ENCODE data around the gene NTM. TPM values are rescaled to one million over a fixed set of nuclear protein-coding genes. Genes with fewer than 3 reads are reported as not detected.

NTM gene
- total RNA-seq, 4 donors from 2014 or later, result 0.21 to 3.2 (median 0.84) TPM

DNA sequence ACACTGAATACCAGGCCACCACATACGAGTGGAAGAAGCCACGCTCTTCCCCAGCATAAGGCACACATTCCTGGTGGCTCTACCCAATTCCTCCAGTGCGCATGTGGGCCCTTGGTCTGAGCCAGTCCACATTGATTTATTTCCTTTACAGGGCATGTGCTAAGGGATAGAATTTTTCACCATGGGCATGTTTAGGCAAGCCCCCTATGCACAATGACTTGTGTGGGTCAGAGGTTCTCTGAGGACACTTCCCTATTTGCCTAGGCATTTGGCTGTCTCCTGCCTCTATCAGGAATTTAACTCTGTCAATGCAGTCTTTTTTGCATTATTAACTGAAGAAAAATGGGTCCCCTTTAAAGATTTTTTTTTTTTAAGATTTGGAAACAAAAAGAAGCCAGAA, 718.1 kb downstream of the NTM start:
- Histone ChIP-seq H3K4me1 (no peaks in the 10 kb centered on the region), H3K9me3 (peaks cover 0 to 39% (median 25%) of the 10 kb centered on the region in 3 donors), H3K36me3 (no peaks in the 10 kb centered on the region), H3K27me3 (no peaks in the 10 kb centered on the region), H3K4me3 (no peak overlapping the region), H3K27ac (no peak overlapping the region)
- intact Hi-C loops (cut with DNase I), result no loop called here
- no peak for TF ChIP-seq POLR2A (IDR thresholded peaks at IDR 0.05)
- TF ChIP-seq, protein P1, sequence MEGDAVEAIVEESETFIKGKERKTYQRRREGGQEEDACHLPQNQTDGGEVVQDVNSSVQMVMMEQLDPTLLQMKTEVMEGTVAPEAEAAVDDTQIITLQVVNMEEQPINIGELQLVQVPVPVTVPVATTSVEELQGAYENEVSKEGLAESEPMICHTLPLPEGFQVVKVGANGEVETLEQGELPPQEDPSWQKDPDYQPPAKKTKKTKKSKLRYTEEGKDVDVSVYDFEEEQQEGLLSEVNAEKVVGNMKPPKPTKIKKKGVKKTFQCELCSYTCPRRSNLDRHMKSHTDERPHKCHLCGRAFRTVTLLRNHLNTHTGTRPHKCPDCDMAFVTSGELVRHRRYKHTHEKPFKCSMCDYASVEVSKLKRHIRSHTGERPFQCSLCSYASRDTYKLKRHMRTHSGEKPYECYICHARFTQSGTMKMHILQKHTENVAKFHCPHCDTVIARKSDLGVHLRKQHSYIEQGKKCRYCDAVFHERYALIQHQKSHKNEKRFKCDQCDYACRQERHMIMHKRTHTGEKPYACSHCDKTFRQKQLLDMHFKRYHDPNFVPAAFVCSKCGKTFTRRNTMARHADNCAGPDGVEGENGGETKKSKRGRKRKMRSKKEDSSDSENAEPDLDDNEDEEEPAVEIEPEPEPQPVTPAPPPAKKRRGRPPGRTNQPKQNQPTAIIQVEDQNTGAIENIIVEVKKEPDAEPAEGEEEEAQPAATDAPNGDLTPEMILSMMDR (IDR thresholded peaks at IDR 0.05), result no peak
- 74 to 79% methylated on average over 3 of the region's 3 CpGs for WGBS, 2 donors
- no peak for DNase-seq

DNA sequence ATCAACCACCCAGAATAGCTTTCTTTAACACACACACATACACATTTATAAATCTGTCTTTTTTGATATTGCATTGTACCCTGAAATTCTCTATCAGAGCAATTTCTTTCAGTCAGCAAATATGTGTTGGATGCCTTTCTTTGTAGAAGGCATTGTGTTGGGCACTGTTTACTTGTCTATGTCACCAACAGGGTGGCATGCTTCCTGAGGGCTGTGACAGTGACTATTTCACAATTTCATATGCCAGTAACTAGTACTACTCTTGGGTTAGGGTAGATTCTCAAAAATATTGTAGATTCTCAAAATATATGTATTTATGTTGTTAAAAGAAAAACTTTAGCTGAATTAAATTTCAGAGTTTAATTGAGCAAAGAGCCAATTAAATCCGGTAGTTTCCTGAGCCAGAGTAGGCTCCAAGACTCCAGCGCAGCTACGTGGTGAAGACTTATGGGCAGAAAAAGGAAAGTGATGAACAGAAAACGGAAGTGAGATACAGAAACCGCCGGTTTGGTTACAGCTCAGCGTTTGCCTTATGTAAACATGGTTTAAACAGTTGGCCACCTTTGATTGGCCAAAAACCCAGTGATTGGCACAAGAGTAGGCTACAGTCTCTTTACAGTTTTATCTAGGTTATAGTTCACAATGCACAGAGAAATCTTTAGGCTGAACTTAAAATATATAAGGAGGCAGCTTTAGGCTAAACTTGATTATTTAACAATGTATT, 723.3 kb downstream of the NTM start:
- Histone ChIP-seq H3K27ac (no peak overlapping the region), H3K9me3 (no peaks in the 10 kb centered on the region), H3K4me3 (no peak overlapping the region), H3K27me3 (no peaks in the 10 kb centered on the region), H3K4me1 (no peaks in the 10 kb centered on the region), H3K36me3 (no peaks in the 10 kb centered on the region)
- DNase-seq, result no peak
- WGBS, 2 donors, result 73 to 82% methylated on average over 6 to 7 of the region's 7 CpGs
- intact Hi-C loops (cut with DNase I), result no loop called here
- TF ChIP-seq POLR2A (IDR thresholded peaks at IDR 0.05), result no peak
- TF ChIP-seq, protein P1 (IDR thresholded peaks at IDR 0.05), result no peak

DNA sequence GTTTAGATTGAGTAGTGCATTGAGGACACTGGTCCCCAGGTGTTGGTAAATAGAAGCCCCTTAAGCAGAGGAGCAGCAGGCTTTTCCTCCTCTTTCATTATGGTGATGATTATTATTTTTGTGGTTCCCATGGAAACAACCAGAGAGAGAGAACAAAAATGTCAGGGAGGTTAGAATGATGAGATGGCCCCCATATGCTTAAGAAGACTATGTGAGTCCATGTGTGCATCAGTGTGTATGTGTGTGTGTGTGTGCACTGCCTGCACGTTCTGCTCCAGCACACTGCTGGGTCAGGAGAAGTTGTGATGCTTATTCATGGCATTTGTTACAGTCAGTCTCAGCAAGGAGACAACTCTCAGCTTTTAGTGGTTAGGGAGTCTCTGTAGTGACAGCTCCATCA, 724.2 kb downstream of the NTM start:
- Histone ChIP-seq H3K27ac (no peak overlapping the region), H3K9me3 (no peaks in the 10 kb centered on the region), H3K36me3 (no peaks in the 10 kb centered on the region), H3K27me3 (no peaks in the 10 kb centered on the region), H3K4me1 (no peaks in the 10 kb centered on the region), H3K4me3 (no peak overlapping the region)
- no peak for DNase-seq
- 38 to 55% methylated on average over 1 of the region's 1 CpG for WGBS, 2 donors
- TF ChIP-seq, protein P1 (IDR thresholded peaks at IDR 0.05), result no peak
- no peak for TF ChIP-seq POLR2A (IDR thresholded peaks at IDR 0.05)
- intact Hi-C loops (cut with DNase I), result no loop called here

DNA sequence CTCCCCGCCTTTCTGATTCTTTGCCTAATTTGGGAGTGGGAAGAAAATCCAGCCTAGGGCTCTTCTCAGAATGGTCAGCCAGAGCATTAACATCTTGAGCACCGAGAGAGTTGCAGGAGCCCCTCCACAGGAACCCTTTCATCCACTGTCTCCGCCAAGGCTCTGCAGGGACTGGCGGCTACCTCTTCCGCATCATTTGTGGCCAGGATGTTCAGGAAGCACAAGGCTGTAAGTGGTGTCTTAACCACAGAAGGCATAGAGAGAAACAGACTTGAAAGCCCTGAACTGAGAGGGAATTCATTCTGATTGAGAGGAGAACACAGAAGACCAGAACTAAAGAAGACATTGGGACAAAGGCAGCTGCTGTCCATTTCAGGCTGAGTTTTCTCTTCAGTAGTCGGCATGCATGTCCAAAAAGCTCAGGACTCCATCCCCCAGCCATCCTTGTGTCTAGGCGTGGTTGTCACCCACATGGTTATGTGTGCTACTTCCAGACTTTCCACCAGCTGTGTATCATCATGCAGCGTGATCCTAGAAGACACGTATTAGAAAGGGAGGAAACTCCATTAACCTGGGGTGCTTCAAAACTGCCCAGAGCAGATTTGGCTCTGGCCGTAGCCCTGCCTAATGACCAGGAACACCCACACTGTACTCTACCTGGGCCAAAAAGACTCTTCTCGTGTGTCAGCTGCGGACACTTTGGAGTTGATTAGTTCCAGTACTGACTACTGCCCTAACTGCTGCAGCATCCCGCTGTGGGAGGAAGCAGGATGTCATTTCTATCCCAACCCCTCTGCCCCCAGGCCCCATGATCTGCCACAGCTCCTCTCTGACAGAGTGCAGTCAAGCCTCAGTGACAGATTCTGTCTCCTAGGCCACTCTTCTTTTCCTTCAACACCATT, 725.1 kb downstream of the NTM start:
- Histone ChIP-seq H3K27ac (no peak overlapping the region), H3K4me3 (no peak overlapping the region), H3K27me3 (no peaks in the 10 kb centered on the region), H3K9me3 (no peaks in the 10 kb centered on the region), H3K36me3 (no peaks in the 10 kb centered on the region), H3K4me1 (no peaks in the 10 kb centered on the region)
- intact Hi-C loops (cut with DNase I), result no loop called here
- TF ChIP-seq, protein P1 (IDR thresholded peaks at IDR 0.05), result no peak
- no peak for TF ChIP-seq POLR2A (IDR thresholded peaks at IDR 0.05)
- DNase-seq, result no peak
- WGBS, 2 donors, result 58 to 69% methylated on average over 10 of the region's 13 CpGs

All from esophagus squamous epithelium (tissue), 5 donors.